Brain microvascular endothelial cell (primary cell): Measurements from ENCODE around the gene MPC2.

Experiments used
- DNase-seq: peaks from one replicate; pipeline ENCODE4 v3.0.0-alpha.2; 2020
- H3K27ac ChIP-seq: fragments of 250-450 bp; sonication (Bioruptor Pico); 2 replicates; pipeline ENCODE4 v1.5.1; 2020; ENCODE audit warnings: mild to moderate bottlenecking, moderate library complexity
- H3K27me3 ChIP-seq: fragments of 250-450 bp; sonication (Bioruptor Pico); replicated peaks from 2 replicates; pipeline ENCODE4 v1.5.1; 2020; ENCODE audit warnings: mild to moderate bottlenecking
- H3K36me3 ChIP-seq: fragments of 250-450 bp; sonication (Bioruptor Pico); replicated peaks from 2 replicates; pipeline ENCODE4 v1.5.1; 2020; ENCODE audit warnings: mild to moderate bottlenecking
- H3K4me3 ChIP-seq: 2 replicates; pipeline ENCODE4 v1.5.1; 2011; ENCODE audit warnings: low read depth, mild to moderate bottlenecking, control low read depth, low read length, moderate library complexity
- in situ Hi-C: cut with HindIII; loops from 2 replicates; pipeline ENCODE4 v1.10.0; 2017; ENCODE audit warnings: low sequenced_read_pairs, low pct_ligation_motif_present
- TF ChIP-seq, protein P1 (sequence below): IDR thresholded peaks from 2 replicates; pipeline ENCODE4 v1.5.1; 2011; ENCODE audit warnings: low read depth, mild to moderate bottlenecking, moderate library complexity, low read length, control low read depth, inconsistent platforms; ENCODE audit errors: missing control alignments

The MPC2 gene

DNA sequence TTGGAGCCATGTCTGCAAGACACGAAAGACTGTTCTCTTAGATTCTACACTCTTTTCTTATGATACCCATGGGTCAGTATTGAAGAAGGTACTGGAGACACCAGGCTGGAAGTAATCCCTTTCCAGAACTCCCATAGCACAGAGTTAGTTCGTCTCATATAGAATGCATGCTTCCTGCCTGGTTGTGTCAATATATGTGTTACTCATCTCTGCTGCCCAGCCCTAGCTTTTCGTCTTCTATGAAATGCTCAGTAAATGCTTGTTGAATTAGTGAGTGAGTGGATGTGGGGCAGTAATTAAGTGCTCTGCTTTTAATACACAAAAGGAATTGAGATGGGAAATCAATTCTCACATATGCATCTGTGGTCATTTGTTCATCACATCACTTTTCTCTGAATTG, 55.1 kb downstream of the MPC2 start:
- Histone ChIP-seq H3K27ac (peak overlapping the region; percentile 13), H3K4me3 (no peak overlapping the region), H3K36me3 (no peaks in the 10 kb centered on the region), H3K27me3 (no peaks in the 10 kb centered on the region)
- in situ Hi-C loops, result no loop called here
- DNase-seq, result peak; percentile 31
- TF ChIP-seq, protein P1, sequence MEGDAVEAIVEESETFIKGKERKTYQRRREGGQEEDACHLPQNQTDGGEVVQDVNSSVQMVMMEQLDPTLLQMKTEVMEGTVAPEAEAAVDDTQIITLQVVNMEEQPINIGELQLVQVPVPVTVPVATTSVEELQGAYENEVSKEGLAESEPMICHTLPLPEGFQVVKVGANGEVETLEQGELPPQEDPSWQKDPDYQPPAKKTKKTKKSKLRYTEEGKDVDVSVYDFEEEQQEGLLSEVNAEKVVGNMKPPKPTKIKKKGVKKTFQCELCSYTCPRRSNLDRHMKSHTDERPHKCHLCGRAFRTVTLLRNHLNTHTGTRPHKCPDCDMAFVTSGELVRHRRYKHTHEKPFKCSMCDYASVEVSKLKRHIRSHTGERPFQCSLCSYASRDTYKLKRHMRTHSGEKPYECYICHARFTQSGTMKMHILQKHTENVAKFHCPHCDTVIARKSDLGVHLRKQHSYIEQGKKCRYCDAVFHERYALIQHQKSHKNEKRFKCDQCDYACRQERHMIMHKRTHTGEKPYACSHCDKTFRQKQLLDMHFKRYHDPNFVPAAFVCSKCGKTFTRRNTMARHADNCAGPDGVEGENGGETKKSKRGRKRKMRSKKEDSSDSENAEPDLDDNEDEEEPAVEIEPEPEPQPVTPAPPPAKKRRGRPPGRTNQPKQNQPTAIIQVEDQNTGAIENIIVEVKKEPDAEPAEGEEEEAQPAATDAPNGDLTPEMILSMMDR, result no peak

DNA sequence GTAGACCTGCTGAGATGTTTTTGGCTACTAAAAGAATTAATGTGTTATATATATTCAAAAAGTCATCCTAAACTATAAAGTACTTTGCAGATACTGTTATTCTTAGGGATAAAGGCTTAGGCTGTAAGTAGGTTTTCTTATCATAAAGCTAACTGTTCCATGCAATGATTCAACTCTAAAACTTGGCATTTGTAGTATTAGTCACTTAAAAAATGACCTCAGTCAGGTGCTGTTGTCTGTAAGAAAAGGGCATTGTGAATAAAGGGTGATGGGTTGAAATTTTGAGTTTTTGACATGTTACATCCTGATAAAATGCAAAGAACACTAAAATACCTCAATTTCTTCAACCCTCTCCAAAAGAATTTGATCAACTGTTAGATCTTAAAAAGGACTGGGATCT, 55.8 kb downstream of the MPC2 start:
- Histone ChIP-seq H3K27me3 (no peaks in the 10 kb centered on the region), H3K36me3 (no peaks in the 10 kb centered on the region), H3K27ac (peak overlapping the region; percentile 24), H3K4me3 (no peak overlapping the region)
- no peak for DNase-seq
- in situ Hi-C loops, result no loop called here
- TF ChIP-seq, protein P1, result no peak

DNA sequence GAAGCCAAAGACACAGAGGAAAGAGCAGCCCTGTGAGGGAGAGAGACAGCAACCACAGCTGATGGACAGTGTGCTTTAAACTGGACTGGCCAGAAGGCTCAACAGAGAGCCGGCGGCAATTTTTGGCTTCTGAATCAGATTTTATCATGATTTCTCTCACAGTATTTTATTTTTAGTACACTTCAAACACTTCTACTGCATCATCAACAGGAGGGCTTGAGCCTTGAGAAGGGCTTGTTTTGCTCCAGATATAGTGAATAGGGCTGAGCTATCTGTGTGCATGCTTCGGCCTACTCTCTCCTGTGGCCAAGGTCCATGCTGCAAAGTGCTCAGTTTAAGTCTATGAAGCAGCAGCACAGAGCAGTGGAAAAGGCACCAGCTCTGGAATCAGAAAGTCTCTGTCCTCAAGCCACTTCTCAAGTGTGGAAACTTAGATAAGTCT, 56.3 kb downstream of the MPC2 start:
- Histone ChIP-seq H3K4me3 (no peak overlapping the region), H3K27me3 (no peaks in the 10 kb centered on the region), H3K27ac (peak overlapping the region; percentile 24), H3K36me3 (no peaks in the 10 kb centered on the region)
- in situ Hi-C loops, result no loop called here
- TF ChIP-seq, protein P1, result no peak
- peak; percentile 43 for DNase-seq

DNA sequence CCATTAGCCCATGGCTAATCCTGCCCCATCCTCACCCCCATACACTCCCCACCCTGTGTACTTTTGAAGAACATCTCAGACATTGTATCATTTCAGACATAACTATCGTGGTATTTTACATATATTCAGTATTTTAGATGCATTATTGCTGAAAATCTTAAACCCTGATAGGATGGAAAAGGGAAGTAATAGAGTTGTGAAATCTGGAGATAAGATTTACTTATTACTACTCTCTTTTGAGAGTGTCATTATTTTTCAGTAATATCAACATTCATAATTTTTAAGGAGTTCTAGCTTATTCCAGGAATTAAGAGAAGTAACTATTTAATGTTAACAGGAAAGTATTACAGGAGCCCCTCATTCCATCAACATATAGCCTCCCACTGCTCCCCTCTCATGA, 57.4 kb downstream of the MPC2 start:
- Histone ChIP-seq H3K27me3 (no peaks in the 10 kb centered on the region), H3K27ac (no peak overlapping the region), H3K4me3 (no peak overlapping the region), H3K36me3 (no peaks in the 10 kb centered on the region)
- no peak for DNase-seq
- in situ Hi-C loops, result no loop called here
- TF ChIP-seq, protein P1, result no peak

DNA sequence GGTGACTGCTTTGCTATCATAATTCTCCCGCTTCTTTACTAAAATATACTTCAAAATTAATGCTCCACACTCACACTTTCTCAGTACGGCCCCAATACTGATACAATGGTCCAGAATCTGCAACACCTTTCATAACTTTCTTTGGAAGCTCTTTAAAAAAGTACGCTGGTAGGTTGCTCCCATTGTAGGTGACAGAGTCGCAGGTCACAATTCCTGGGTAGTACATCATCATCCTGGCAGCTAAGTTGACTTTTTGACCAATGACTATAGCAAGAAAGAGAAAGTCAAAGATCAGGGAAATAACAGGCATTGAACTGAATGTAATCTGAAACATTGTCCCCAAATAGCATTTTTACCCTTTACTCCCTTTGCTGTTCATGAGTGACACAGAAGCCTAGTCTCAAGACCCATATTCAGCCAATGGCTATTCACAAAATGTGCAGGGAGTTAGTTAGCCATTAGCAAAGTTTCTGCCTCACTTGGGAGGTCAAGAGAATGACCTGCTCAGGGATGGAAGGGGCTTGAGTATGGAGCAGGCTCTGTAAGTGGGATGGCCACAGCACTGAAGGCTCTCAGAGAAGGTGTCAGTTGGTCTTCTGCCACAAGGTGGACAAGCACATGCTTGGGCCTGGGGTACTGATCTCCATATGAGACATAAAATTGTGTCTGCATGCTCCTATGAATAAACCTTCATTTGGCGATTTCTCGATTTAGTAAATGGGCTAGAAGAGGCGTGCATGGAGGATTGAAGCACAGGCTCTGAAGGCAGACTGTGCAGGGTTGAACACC, 58.3 kb downstream of the MPC2 start:
- TF ChIP-seq, protein P1, result no peak
- in situ Hi-C loops, result no loop called here
- no peak overlapping the region for H3K4me3 ChIP-seq
- no peak for DNase-seq
- H3K27ac ChIP-seq, result no peak overlapping the region
- no peaks in the 10 kb centered on the region for H3K27me3 ChIP-seq
- no peaks in the 10 kb centered on the region for H3K36me3 ChIP-seq

DNA sequence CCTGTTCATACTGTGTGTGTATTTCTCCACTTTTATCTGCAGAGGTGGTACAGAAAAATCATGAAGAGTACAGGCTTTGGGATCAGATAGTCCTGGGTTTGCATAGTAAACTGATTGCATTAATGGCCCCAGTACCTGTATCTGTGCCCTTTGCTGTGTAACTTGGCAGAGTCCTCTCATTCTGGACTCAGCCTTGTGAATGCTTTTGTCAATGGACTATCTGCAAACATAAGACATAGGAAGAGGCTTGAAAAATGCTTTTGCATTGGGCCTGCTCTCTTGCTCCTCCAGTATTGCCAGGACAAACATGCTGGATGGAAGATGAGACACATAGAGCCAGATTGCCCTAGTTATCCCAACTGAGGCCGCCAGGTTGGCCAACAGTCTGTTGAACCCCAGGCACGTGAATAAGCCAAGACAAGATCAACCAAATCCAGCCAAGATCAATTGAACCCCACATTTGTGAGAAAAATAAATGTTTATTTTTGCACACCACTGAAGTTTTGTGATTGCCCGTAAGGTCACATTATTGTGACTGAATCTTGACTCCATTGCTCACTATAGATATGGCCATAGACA, 60.2 kb downstream of the MPC2 start:
- in situ Hi-C loops, result no loop called here
- Histone ChIP-seq H3K36me3 (no peaks in the 10 kb centered on the region), H3K27me3 (no peaks in the 10 kb centered on the region), H3K27ac (no peak overlapping the region), H3K4me3 (no peak overlapping the region)
- DNase-seq, result no peak
- TF ChIP-seq, protein P1, result no peak
